WTC11 (cell line): ENCODE data around the gene ARSA. TPM values are rescaled to one million over a fixed set of nuclear protein-coding genes. Genes with fewer than 3 reads are reported as not detected.

ENCODE experiments used
- ATF1 ChIP-seq: sonication (generic); formaldehyde crosslinking; IDR thresholded peaks from 2 replicates; pipeline ENCODE4 v1.8.1; 2023; ENCODE audit warnings: mild to moderate bottlenecking, moderate library complexity, missing genetic modification reagents
- CREM ChIP-seq: sonication (generic); formaldehyde crosslinking; IDR thresholded peaks from 2 replicates; pipeline ENCODE4 v1.8.1; 2022; ENCODE audit warnings: mild to moderate bottlenecking, missing genetic modification reagents, moderate library complexity
- CTCF ChIP-seq: fragments of 200-600 bp; IDR thresholded peaks from 2 replicates; pipeline ENCODE4 v1.8.0; 2022; ENCODE audit warnings: antibody characterized with exemption
- ELF4 ChIP-seq: sonication (generic); formaldehyde crosslinking; IDR thresholded peaks from 2 replicates; pipeline ENCODE4 v1.8.1; 2022; ENCODE audit warnings: low read depth, mild to moderate bottlenecking, moderate library complexity, missing genetic modification reagents
- ESRRA ChIP-seq: sonication (generic); formaldehyde crosslinking; IDR thresholded peaks from 2 replicates; pipeline ENCODE4 v1.8.1; 2022; ENCODE audit warnings: mild to moderate bottlenecking, missing genetic modification reagents, borderline replicate concordance
- FOXP1 ChIP-seq: sonication (generic); formaldehyde crosslinking; IDR thresholded peaks from 2 replicates; pipeline ENCODE4 v1.8.0; 2022; ENCODE audit warnings: missing genetic modification reagents, mild to moderate bottlenecking, moderate library complexity, borderline replicate concordance
- FOXP4 ChIP-seq: sonication (generic); formaldehyde crosslinking; IDR thresholded peaks from 2 replicates; pipeline ENCODE4 v1.8.0; 2022; ENCODE audit warnings: mild to moderate bottlenecking, missing genetic modification reagents
- NR1H2 ChIP-seq: sonication (generic); formaldehyde crosslinking; IDR thresholded peaks from 2 replicates; pipeline ENCODE4 v1.9.0; 2021; ENCODE audit warnings: mild to moderate bottlenecking, moderate library complexity, missing genetic modification reagents
- NR3C1 ChIP-seq: sonication (generic); formaldehyde crosslinking; conservative IDR thresholded peaks from 2 replicates; pipeline ENCODE4 v1.8.1; 2023; ENCODE audit warnings: low read depth, mild to moderate bottlenecking, missing genetic modification reagents
- OVOL2 ChIP-seq: fragments of 250-450 bp; sonication (Bioruptor Pico); IDR thresholded peaks from 2 replicates; pipeline ENCODE4 v1.9.0; 2021; ENCODE audit warnings: mild to moderate bottlenecking, borderline replicate concordance
- SOX15 ChIP-seq: fragments of 250-450 bp; sonication (Bioruptor Pico); IDR thresholded peaks from 2 replicates; pipeline ENCODE4 v1.9.0; 2021; ENCODE audit warnings: mild to moderate bottlenecking
- TEAD1 ChIP-seq: sonication (generic); formaldehyde crosslinking; IDR thresholded peaks from 2 replicates; pipeline ENCODE4 v1.8.0; 2022; ENCODE audit warnings: mild to moderate bottlenecking, missing genetic modification reagents
- TP53 ChIP-seq: sonication (generic); formaldehyde crosslinking; IDR thresholded peaks from 2 replicates; pipeline ENCODE4 v1.8.1; 2023; ENCODE audit warnings: mild to moderate bottlenecking, missing genetic modification reagents
- ZBTB21 ChIP-seq: sonication (generic); formaldehyde crosslinking; IDR thresholded peaks from 2 replicates; pipeline ENCODE4 v1.8.1; 2023; ENCODE audit warnings: mild to moderate bottlenecking, missing genetic modification reagents, borderline replicate concordance
- ZNF121 ChIP-seq: sonication (generic); formaldehyde crosslinking; IDR thresholded peaks from 2 replicates; pipeline ENCODE4 v1.8.0; 2023; ENCODE audit warnings: missing genetic modification reagents
- ZNF138 ChIP-seq: sonication (generic); formaldehyde crosslinking; conservative IDR thresholded peaks from 2 replicates; pipeline ENCODE4 v1.8.1; 2022; ENCODE audit warnings: mild to moderate bottlenecking, moderate library complexity, missing genetic modification reagents
- ZNF219 ChIP-seq: sonication (generic); formaldehyde crosslinking; IDR thresholded peaks from 2 replicates; pipeline ENCODE4 v1.8.0; 2023; ENCODE audit warnings: missing genetic modification reagents, mild to moderate bottlenecking, borderline replicate concordance
- ZNF396 ChIP-seq: fragments of 250-450 bp; sonication (Bioruptor Pico); IDR thresholded peaks from 2 replicates; pipeline ENCODE4 v1.8.0; 2021; ENCODE audit warnings: mild to moderate bottlenecking, moderate library complexity, borderline replicate concordance
- ZNF416 ChIP-seq: fragments of 250-450 bp; sonication (Bioruptor Pico); IDR thresholded peaks from 2 replicates; pipeline ENCODE4 v1.9.0; 2021; ENCODE audit warnings: mild to moderate bottlenecking, inconsistent platforms
- total RNA-seq: library from RNA; stranded (reverse); gene quantifications from 3 replicates; pipeline ENCODE4 v1.2.3, GENCODE V29; 2021
- TF ChIP-seq, protein P1 (sequence below): sonication (generic); formaldehyde crosslinking; IDR thresholded peaks from 2 replicates; pipeline ENCODE4 v1.8.0; 2023; ENCODE audit warnings: mild to moderate bottlenecking, missing genetic modification reagents
- TF ChIP-seq, protein P2 (sequence below): fragments of 250-450 bp; sonication (Bioruptor Pico); IDR thresholded peaks from 2 replicates; pipeline ENCODE4 v2.1.2; 2022; ENCODE audit warnings: mild to moderate bottlenecking, moderate library complexity
- TF ChIP-seq, protein P3 (sequence below): fragments of 250-450 bp; sonication (Bioruptor Pico); IDR thresholded peaks from 2 replicates; pipeline ENCODE4 v1.9.0; 2021; ENCODE audit warnings: moderate library complexity, mild to moderate bottlenecking, inconsistent platforms, borderline replicate concordance
- TF ChIP-seq, protein P4 (sequence below): sonication (generic); formaldehyde crosslinking; IDR thresholded peaks from 2 replicates; pipeline ENCODE4 v1.8.0; 2023; ENCODE audit warnings: missing genetic modification reagents, mild to moderate bottlenecking, borderline replicate concordance
- TF ChIP-seq, protein P5 (sequence below): sonication (generic); formaldehyde crosslinking; IDR thresholded peaks from 2 replicates; pipeline ENCODE4 v1.8.1; 2023; ENCODE audit warnings: mild to moderate bottlenecking, missing genetic modification reagents

ARSA gene
- total RNA-seq, 1 experiment from 2014 or later: 18.8 TPM

DNA sequence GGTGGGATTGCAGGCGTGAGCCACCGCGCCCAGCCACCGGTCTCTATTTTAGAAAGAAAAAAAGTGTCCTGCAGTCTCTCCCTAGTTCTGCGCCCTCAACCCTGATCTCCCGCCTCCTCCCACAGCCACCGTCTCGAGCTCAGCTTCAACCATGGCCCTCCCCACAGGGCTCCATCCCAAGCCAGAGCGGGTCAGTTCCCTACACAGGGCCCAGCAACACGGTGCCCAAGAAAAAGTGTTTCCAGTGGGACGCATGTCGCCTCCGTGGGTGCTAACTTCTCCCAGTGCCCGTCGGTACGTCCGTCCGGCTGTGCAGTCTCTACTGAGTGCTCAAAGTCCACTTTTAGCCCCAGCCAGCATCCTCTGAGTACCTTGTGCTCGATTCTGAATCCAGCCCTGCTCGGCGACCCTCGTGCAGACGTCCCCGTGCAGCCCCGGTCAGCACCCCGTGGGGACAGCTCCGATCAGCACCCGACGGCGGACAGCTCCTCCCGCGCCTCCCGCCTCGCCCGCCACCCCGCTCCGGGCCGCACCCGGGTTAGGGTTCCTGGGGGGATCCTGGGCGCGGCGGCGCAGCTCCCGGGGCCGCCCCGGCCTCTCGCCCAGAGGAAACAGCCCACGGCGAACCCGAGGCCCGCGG, 28.0 kb downstream of the ARSA start (continued):
- TF ChIP-seq, protein P1, sequence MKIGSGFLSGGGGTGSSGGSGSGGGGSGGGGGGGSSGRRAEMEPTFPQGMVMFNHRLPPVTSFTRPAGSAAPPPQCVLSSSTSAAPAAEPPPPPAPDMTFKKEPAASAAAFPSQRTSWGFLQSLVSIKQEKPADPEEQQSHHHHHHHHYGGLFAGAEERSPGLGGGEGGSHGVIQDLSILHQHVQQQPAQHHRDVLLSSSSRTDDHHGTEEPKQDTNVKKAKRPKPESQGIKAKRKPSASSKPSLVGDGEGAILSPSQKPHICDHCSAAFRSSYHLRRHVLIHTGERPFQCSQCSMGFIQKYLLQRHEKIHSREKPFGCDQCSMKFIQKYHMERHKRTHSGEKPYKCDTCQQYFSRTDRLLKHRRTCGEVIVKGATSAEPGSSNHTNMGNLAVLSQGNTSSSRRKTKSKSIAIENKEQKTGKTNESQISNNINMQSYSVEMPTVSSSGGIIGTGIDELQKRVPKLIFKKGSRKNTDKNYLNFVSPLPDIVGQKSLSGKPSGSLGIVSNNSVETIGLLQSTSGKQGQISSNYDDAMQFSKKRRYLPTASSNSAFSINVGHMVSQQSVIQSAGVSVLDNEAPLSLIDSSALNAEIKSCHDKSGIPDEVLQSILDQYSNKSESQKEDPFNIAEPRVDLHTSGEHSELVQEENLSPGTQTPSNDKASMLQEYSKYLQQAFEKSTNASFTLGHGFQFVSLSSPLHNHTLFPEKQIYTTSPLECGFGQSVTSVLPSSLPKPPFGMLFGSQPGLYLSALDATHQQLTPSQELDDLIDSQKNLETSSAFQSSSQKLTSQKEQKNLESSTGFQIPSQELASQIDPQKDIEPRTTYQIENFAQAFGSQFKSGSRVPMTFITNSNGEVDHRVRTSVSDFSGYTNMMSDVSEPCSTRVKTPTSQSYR (CRISPR knock-in tag): peak; percentile 96
- TF ChIP-seq SOX15 (CRISPR knock-in tag) (no peak), TP53 (CRISPR knock-in tag) (peak; percentile 96), ATF1 (CRISPR knock-in tag) (peak; percentile 88; the same call in 1 of the 2 replicates), TEAD1 (CRISPR knock-in tag) (peak; percentile 98), ZNF396 (no peak), ZNF121 (CRISPR knock-in tag) (peak; percentile 90), CTCF (no peak), ZNF416 (CRISPR knock-in tag) (0 out of 2 replicates have a peak, but pooled peaks have one; percentile 40), ZNF138 (CRISPR knock-in tag) (0 out of 2 replicates have a peak, but pooled peaks have one; percentile 35), NR1H2 (CRISPR knock-in tag) (peak; percentile 94), FOXP4 (CRISPR knock-in tag) (peak; percentile 100), ESRRA (peak; percentile 99), OVOL2 (CRISPR knock-in tag) (no peak), FOXP1 (CRISPR knock-in tag) (peak; percentile 99), ELF4 (CRISPR knock-in tag) (peak; percentile 99), ZBTB21 (peak; percentile 94), NR3C1 (CRISPR knock-in tag) (peak; percentile 96), CREM (CRISPR knock-in tag) (peak; percentile 86; the same call in 1 of the 2 replicates), ZNF219 (CRISPR knock-in tag) (peak; percentile 99)
- TF ChIP-seq, protein P2, sequence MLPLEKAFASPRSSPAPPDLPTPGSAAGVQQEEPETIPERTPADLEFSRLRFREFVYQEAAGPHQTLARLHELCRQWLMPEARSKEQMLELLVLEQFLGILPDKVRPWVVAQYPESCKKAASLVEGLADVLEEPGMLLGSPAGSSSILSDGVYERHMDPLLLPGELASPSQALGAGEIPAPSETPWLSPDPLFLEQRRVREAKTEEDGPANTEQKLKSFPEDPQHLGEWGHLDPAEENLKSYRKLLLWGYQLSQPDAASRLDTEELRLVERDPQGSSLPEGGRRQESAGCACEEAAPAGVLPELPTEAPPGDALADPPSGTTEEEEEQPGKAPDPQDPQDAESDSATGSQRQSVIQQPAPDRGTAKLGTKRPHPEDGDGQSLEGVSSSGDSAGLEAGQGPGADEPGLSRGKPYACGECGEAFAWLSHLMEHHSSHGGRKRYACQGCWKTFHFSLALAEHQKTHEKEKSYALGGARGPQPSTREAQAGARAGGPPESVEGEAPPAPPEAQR: peak; percentile 55; the same call in 1 of the 2 replicates
- TF ChIP-seq, protein P3, sequence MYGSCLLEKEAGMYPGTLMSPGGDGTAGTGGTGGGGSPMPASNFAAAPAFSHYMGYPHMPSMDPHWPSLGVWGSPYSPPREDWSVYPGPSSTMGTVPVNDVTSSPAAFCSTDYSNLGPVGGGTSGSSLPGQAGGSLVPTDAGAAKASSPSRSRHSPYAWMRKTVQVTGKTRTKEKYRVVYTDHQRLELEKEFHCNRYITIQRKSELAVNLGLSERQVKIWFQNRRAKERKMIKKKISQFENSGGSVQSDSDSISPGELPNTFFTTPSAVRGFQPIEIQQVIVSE (CRISPR knock-in tag): no peak
- TF ChIP-seq, protein P4, sequence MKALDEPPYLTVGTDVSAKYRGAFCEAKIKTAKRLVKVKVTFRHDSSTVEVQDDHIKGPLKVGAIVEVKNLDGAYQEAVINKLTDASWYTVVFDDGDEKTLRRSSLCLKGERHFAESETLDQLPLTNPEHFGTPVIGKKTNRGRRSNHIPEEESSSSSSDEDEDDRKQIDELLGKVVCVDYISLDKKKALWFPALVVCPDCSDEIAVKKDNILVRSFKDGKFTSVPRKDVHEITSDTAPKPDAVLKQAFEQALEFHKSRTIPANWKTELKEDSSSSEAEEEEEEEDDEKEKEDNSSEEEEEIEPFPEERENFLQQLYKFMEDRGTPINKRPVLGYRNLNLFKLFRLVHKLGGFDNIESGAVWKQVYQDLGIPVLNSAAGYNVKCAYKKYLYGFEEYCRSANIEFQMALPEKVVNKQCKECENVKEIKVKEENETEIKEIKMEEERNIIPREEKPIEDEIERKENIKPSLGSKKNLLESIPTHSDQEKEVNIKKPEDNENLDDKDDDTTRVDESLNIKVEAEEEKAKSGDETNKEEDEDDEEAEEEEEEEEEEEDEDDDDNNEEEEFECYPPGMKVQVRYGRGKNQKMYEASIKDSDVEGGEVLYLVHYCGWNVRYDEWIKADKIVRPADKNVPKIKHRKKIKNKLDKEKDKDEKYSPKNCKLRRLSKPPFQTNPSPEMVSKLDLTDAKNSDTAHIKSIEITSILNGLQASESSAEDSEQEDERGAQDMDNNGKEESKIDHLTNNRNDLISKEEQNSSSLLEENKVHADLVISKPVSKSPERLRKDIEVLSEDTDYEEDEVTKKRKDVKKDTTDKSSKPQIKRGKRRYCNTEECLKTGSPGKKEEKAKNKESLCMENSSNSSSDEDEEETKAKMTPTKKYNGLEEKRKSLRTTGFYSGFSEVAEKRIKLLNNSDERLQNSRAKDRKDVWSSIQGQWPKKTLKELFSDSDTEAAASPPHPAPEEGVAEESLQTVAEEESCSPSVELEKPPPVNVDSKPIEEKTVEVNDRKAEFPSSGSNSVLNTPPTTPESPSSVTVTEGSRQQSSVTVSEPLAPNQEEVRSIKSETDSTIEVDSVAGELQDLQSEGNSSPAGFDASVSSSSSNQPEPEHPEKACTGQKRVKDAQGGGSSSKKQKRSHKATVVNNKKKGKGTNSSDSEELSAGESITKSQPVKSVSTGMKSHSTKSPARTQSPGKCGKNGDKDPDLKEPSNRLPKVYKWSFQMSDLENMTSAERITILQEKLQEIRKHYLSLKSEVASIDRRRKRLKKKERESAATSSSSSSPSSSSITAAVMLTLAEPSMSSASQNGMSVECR (CRISPR knock-in tag): peak; percentile 100
- TF ChIP-seq, protein P5, sequence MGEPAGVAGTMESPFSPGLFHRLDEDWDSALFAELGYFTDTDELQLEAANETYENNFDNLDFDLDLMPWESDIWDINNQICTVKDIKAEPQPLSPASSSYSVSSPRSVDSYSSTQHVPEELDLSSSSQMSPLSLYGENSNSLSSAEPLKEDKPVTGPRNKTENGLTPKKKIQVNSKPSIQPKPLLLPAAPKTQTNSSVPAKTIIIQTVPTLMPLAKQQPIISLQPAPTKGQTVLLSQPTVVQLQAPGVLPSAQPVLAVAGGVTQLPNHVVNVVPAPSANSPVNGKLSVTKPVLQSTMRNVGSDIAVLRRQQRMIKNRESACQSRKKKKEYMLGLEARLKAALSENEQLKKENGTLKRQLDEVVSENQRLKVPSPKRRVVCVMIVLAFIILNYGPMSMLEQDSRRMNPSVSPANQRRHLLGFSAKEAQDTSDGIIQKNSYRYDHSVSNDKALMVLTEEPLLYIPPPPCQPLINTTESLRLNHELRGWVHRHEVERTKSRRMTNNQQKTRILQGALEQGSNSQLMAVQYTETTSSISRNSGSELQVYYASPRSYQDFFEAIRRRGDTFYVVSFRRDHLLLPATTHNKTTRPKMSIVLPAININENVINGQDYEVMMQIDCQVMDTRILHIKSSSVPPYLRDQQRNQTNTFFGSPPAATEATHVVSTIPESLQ (CRISPR knock-in tag): peak; percentile 86
